Endometrium (tissue), 2 donors: ENCODE data around the gene KCNIP1.
A peak's percentile ranks its signal among the peaks of the same experiment; 100 is the strongest.
"Not testable (repeated sequence)": the region's sequence is repeated elsewhere in the genome, so short reads cannot be mapped to it uniquely, and the experiment has no call there.

Experiments used
- FAIRE-seq: peaks from 2 replicates; lab custom pipeline; 2012; peaks lifted over from hg19 to GRCh38; lab: Jason Lieb, UNC
- donor health status: control.
- donor health status: control.

Gene KCNIP1

DNA sequence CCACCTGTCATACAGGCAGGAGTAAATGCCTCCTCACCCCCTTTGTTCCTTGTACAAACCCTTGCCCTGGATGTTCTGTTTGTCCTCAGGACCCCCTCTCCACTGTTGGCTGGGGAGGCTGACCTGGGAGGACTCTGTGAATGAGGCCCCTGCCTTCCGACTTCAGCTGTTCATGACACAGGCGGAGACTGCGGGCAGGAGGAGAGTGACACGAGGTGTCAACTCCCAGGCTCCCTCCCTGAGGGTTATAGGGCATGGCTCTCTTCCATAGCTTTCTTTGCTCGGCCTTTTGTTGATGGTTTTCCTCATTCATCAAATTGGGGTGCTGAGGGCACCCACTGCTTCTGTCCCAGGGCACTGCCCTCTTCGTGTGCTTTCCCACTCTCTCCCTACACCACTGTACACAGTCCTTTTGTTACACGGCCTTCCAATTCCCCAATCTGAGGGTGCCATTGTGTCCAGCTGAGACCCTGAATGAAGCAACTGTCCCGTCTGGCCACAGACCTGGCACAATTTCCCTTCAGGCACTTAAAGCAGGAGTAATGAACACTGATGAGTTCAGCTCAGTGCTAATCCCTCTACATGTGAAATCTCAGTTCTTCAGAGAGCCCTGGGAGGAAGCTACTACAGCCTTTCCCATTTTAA, 33.8 kb downstream of the KCNIP1 start:
- FAIRE-seq, result no peak

- no peak for FAIRE-seq
Observed at GRCh38 chr5:170538096-170538465, 34.3 kb downstream of the KCNIP1 start.

DNA sequence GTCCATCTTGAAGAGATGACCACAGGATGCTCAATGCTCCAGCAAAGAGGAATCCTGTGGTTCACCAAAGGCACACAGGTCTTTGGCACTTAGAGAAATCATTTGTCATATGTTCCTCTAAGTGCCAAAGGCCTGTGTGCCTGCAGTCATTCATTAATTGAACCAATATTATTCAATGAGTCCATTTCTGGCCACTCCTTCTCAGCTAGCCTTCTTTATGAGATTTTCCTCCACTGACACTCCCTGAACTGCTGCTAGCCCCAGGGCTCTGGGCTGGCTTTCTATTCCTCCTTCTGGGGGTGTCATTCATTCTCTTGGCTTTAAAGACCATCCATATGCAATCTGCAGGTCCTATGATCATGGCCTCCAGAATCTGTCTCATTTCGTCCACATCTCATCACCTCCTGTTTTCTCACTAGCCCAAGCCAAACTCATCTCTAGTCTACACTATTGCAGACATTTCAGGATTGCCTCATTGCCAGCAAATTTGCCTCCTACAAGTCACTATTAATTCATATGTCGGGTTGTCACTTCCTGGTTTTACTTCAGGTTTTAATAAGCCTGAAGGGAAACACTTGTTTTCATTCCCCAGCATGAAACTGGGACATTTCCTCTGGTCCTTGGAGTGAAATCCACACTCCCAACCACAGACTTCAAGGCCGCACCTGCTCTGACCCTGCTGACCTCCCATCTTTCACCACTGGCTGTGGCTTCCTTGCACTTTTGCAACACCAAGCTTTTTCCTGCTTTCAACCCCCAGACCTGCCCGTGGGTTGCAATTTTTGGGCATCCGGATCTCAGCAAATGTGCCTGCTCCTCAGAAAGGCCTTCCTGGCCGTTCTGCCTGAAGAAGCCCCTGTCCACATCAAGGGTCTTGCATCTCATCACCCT, 35.1 kb downstream of the KCNIP1 start:
- FAIRE-seq, result no peak

GRCh38 chr5:170540271-170540670, 36.5 kb downstream of the KCNIP1 start:
- FAIRE-seq, result no peak

DNA sequence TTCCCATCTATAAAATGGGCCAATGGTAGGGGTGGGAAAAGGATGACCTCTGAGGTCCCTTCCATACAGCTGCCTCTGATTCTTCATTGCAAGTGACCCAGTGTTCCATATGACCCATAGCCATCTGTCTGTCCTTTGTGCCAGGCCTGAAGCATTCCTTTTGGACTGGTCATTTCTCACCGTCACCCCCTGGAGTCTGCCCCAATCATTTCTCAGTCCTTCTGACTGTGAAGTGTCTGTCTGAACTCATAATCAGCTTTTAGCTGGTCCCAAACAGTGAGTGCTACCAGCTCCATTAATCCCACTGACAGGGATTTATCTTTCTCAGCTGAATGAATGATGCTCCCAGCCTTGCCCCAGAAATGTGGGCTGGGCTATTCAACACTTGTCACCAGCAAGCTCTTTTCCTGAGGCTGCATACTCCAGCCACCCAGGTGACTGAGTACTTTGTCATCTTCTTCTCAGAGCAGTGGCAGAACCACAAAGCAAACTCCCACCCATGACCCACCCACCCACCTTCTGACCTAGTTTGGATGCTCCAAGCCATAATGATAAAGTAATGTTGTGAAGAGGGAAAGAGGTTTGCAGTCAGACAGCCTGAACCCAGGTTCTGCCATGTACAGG, 37.4 kb downstream of the KCNIP1 start:
- no peak for FAIRE-seq

DNA sequence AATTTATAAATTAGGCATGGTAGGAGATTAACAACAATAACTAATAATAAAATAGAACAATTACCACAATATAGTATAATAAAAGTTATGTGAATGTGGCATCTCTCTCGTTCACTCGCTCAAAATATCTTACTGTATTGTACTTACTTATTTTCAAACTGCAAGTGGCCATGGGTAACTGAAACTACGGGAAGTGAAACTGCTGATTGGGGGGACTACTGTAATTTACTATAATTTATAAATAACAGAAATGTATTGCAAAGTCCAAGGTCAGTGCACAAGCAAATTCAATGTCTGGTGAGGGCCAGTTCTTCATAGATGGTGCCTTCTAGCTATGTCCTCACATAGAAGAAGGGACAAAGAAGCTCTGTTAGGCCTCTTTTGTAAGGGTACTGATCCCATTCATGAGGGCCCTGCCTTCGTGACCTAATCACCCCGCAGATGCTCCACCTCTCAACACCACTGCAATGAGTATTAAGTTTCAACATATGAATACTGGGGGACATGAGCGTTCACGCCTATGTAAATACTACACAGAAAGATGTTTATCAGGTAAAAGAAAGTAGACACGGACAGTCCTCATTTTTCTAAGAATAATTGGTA, 39.0 kb downstream of the KCNIP1 start:
- FAIRE-seq, result no peak

GRCh38 chr5:170545313-170545712, 41.5 kb downstream of the KCNIP1 start:
- no peak for FAIRE-seq

DNA sequence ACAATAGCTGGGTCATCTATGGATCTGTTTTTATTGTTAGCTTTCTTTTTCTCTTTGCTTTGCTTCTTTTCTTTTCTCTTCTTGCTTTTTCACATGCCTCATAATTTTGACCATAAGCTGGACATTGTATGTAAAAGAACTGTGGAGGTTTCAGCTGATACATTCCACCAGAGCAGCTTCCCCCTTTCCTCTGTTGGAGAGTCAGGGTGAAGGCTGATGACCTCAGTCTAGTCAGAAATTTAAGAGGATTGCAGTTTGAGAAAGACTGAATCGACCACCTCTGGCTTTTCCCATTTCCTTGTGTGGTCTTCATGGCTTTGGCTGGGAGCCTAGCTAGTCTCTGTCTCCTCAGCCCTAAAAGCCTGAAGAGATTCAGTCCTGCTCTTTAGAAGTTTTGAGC, 42.0 kb downstream of the KCNIP1 start:
- FAIRE-seq, result no peak

GRCh38 chr5:170546282-170546681, 42.5 kb downstream of the KCNIP1 start:
- FAIRE-seq, result no peak

DNA sequence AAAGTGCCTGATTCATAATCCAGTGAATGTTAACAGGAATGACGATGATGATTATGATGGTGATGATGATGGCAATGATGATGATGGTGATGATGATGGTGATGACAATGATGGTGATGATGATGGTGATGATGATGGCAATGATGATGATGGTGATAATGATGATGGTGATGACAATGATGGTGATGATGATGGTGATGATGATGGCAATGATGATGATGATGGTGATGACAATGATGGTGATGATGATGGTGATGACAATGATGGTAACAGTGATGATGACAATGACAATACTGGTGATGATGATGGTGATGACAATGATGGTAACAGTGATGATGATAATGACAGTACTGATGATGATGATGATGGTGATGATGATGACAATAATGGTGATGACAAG, 46.6 kb downstream of the KCNIP1 start:
- FAIRE-seq, result not testable (repeated sequence)

DNA sequence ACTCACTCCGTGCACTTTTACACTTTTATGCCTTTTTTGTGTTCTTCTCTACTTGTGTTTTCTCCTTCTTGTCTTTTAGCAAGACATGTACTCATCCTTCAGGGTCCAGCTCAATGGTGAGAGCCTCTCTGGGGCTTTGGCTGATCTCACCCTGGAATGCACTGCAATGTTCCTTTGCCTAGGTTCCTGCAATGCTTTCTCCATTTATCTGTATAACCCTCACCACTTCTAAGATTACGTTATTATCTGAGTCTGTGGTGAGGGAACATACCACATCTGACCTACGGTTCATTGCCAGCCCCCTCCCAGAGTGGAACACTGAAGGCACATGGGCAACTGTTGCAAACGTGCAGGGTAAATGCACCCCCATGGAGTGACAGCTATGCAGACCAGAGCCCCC, 47.3 kb downstream of the KCNIP1 start:
- no peak for FAIRE-seq

DNA sequence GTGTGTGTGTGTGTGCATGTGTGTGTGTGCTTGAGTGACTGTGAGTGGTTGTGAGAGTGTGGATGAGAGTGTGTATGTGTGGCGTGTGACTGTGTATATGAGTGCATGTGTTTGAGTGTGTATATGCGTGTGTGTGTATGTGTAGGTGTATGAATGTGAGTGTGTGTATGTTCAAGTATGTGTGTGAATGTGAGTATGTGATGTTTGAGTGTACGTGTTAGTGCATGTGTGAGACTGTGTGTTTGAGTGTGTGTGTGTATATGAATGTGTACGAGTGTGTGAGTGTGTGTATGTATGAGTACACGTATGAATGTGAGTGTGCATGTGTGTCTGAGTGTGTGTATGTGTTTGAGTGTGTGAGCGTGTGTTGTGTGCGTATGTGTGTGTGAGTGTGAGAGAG, 47.8 kb downstream of the KCNIP1 start:
- no peak for FAIRE-seq

GRCh38 chr5:170552621-170553115, 48.8 kb downstream of the KCNIP1 start:
- FAIRE-seq, result peak; percentile 43

- FAIRE-seq, result no peak
Observed at GRCh38 chr5:170553218-170553617, 49.4 kb downstream of the KCNIP1 start.

DNA sequence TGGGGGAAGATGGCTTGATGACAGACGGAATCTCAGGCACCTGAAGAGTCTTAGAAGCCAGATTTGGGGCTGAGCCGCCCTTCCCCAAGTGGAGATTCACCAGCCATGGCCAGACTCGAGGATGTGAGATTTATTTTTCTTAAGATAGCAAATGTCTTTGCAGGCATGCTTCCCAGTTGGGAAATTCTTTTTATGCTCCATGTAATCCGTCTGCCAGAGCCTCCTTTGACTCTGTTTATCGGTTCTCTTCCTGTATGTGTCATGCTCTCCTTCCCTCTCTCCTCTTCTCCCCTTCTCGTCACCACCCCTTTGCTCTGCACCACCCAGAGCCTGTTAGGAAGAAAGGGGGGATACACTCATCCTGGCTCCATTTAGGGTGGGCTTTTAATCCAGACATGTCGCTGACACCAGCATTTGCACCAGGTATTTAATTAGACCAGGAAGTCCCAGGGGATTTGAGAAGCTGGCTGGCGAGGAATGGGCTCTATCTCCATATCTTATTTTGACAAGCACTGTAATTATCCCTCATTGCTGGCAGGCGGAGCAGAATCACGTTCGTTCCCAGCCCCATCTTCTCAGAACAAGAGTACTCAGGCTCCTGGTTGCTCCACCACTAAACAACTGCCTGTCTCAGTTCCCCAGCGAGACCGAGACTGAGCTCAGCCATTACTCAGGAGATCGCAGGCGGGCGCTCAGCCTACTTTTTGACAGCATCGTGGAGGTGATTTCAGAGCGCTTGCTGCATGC, 50.9 kb downstream of the KCNIP1 start:
- FAIRE-seq, result no peak

GRCh38 chr5:170557314-170557713, 53.5 kb downstream of the KCNIP1 start:
- no peak for FAIRE-seq

DNA sequence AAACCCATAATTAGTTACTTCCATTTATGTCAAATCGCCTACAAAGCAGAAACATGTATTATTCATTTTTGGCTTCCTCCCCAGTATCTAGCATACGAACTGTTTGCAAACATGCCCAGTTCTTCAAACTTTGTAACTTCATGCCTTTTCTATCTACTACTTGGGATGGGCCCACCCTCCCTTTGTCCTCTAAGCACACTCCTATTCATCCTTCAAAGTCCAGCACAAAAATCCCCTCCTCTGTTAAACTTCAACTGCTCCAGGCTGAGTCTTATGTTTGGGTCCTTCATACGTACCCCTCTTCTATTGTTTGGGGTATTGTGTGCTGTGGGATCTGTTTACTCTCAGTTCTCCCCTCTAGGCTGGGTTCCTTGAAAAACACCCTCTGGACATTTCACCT, 55.5 kb downstream of the KCNIP1 start:
- no peak for FAIRE-seq

DNA sequence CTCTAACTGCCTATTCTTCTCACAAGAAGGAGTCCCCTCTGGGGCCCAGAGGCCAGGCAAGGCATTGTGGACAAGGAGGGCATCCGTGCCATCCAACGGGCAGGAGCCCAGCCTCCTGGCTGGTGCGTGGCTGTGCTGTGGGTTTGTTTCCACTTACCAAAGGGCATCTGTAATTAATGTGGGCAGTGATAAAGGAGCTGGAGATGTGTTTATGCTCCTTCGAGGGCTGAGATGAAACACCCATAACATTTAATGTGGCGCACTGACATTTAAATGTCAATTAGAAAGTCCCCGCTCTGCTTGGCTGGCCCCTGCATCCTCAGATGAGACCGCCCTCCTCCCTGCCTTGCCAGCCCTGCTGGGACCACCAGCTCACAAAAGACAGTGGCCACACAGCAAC, 57.1 kb downstream of the KCNIP1 start:
- no peak for FAIRE-seq

DNA sequence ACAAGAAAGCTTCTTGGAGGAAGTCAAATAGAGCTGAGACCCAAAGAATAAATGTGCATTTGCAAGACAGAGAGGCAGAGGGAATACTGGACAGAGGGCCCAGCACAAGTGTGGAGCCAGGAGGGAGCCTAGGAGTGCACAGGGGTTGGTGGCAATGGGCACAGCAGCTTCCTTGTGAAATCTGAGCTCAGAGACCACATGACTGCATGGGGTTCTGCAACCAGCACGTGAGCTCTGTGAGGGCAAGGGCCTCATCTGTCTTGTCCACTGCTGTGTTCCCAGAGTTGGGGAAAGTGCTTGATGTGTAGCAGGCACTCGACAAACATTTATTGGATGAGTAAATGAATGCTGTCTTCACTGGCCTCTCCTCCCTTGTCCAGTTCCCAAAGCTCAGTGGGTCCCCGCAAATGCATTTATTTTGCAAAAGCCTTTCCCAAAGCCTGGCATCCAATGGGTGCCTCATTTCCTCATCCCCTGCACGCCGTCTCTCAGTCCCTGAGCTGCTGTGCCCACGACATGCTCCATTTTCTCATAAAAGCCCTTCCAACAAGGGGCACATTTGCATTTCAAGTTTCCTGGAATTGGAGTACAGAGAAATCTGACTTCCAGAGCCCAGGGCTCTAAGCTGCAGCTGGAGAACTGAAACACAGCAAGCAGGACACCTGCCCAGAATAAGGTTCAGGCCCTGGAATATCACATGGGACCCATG, 58.5 kb downstream of the KCNIP1 start:
- FAIRE-seq, result no peak

DNA sequence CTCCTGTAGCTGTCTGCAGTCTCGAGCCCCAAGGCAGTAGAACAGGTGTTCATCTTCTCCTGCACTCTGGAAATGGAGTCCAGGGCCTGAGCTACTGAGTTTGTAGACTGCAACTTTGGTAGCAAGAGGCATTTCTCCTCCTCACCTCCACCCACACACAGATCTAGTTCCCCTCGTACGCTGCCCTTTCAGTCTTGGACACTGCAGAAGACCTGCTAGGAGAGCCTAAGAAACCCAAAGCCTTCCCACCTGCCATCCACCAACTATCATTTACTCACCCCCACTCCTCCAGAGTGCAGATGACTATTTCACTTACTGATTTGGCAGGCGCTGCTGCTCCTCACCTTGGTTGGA, 59.0 kb downstream of the KCNIP1 start:
- FAIRE-seq, result no peak

DNA sequence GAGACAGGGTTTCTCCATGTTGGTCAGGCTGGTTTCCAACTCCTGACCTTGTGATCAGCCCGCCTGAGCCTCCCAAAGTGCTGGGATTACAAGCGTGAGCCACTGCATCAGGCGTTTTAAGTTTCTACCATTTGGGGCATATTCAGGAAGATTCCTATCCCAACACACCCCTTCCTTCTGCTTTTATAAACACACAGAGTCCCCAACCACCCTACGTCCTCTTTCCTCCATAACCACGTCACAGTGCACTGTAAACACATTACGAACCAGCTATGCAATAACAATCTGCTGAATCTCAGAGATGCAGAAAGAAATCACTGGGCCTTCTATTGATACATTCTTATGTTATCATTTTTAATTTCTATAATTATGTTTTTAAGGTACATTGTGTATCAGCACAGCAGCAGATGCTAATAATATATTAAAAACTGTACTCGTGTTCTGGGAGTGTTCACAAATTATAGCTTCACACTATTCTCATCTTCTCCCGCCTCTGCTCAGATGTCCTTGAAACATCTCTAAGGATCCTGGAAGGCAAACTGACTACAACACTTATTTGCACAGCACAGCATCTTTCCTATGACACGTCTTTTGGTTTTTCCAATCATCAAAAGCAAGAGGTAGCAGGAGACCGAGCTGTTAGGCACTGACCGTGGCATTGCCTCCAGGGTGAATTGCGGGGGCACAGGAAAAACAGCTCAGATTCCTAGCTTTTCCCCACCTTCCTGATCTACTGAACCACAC, 60.2 kb downstream of the KCNIP1 start:
- no peak for FAIRE-seq
